ENCODE data around the gene NPHP1.
"Not testable (repeated sequence)": the region's sequence is repeated elsewhere in the genome, so short reads cannot be mapped to it uniquely, and the experiment has no call there.

Gene NPHP1

DNA sequence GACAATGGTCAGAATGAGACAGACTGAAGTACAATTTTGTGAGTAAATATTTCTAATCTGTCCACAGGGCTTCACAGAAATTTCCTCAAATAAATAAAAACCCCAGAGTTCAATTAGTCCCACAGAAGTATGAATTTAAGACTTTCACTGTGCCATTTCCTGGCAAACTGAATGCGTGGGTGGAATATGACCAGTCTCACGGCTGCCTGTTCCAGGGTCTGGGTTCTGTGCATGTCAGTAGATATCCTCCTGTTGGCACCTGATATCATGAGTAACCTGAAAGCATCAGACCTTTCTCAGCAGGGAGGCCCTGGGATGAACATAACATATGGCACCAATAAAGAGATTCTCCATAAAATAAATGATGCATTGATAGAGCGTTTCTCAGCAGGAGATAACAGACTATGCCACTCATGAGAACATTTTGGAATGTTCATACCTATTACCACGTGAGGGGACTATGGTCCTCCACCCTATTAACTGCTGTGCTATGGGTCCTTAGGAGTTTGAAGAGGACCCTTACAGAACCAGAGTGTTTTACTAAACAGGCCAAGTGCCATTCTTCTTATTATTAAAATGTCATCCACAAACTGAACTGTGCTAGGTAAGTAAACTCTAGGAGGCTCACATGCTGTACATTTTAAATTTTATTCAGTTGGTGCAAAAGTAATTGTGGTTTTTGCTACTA is 78.6 kb downstream of the NPHP1 start:
- no peak for DNase-seq

GRCh38 chr2:110124939-110125691 is 79.7 kb downstream of the NPHP1 start:
- DNase-seq: no peak

DNA sequence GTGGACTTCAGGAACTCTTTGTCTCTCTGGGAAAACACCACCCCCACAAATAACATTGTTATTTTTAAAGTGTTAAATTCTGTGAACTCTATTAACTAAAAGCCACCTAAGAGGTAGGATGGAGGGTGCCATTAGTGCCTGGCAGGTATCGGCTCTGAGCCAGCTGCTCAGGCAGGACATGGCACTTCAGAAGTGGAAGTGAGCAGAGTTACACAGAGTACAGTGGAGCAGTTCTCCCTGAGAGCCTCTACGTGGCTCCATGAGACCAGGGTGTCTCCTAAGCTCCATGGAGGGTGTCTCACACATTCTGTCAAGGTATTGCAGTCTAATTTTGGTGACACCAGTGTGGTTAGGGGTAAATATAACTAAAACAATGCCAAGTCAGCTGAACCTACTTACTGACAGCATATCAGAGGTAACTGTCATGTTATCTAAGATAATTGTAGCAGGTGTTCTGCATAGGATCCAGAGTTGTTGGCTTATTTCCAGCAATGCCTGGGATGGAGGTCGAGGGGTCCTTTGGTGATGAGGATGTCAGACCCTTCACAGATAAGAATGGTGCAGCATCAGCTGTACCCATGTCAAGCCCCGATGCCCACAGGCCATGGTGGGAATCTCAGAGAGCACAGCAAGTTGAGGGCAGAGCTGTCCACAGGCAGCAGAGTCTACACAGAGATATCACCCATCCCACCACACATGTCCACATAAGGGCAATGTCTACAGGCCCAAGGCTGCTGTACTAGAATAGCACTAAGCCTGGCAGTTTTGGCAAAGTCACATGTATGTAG is 80.6 kb downstream of the NPHP1 start:
- DNase-seq: no peak

- no peak for DNase-seq
Observed at GRCh38 chr2:110121592-110121991, 83.2 kb downstream of the NPHP1 start.

- DNase-seq: no peak
Observed at GRCh38 chr2:110121052-110121334, 83.8 kb downstream of the NPHP1 start.

- no peak for DNase-seq
Observed at GRCh38 chr2:110120171-110121051, 84.4 kb downstream of the NPHP1 start.

- no peak for DNase-seq
Observed at GRCh38 chr2:110116033-110116710, 88.6 kb downstream of the NPHP1 start.

- DNase-seq: peak; percentile 54
Observed at GRCh38 chr2:110115291-110116032, 89.4 kb downstream of the NPHP1 start, which contains the start of gene MALL. MALL (minus strand) TSS chr2:110115822; CDS start chr2:110115792, 30 bp downstream.

DNA sequence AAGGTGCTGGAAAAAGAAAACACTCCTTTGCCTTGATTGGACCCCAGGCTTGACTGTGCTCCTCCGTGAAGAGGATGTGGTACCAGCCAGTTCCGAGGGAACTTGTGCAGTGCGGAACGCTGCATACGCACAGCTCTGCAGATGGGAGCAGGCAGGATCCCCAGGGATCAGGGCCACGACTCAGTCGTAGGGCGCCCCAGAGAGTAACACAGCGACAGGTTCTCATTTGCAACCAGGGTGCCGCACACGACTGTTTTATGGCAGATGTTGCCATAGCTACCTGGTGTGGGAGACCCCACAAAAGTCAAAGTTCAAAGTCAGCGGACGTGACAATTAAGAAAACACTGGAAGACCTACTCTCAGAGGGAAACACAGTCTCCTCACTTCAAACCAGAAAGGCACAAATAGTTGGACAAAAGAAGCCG is 90.0 kb downstream of the NPHP1 start:
- DNase-seq: no peak

DNA sequence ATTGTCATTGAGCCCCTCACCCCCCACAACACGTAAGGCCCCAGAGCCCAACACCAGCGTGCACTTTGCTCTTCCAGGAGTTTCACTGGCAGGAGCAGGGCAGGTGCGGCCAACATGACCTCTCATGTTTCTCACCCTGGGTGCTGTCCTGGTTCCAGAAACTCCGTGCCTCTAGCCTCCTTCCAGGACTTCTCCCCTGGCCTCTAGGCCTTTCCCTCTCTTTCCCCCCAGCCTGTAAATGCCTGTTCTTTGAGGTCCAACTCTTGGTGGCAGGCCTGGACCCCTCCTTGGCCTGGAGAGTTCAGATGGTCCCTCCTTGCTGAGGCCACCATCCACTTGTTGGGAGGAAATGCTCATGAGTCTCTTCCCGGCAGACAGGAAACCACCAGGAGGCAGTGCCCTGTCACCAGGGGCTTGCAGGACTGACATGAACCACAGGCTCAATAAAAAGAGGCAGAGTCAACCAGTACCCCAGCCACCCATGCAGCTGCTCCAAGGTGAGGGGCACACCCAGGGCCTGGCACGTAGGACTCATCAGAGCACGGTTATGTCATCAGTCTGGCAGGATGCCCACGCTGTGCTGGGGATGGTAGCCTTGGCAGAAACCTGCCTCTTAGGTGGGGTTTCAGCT is 90.7 kb downstream of the NPHP1 start:
- DNase-seq: no peak

DNA sequence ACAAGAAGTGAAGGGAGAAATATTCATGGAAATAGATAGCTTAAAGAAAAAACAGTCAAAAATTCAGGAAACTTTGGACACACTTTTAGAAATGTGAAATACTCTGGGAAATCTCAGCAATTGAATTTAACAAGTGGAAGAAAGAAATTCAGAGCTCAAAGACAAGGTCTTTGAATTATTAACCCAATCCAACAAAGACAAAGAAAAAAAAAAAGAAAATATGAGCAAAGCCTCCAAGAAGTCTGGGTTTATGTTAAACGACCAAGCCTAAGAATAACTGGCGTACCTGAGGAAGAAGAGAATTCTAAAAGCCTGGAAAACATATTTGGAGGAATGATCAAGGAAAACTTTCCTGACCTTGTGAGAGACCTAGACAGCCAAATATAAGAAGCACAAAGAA is 96.5 kb downstream of the NPHP1 start:
- not testable (repeated sequence) for DNase-seq

- DNase-seq: no peak
Observed at GRCh38 chr2:110107092-110108079, 97.4 kb downstream of the NPHP1 start.

DNA sequence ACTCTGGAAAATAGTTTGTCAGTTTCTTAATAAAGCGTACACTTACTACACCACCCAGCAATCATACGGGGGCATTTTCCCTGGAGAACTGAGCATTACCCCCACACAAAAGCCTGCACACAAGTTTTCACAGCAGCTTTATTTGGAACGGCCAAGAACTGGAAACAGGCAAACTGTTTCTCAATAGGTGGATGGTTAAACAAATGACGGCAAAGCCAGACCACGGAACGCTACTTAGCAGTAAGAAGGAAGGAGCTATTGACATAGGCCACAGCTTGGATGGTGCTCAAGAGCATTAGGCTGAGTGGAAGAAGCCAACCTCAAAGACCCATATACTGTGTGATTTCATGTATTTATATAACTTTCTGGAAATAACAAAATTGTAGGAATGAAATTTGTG is 98.2 kb downstream of the NPHP1 start:
- no peak for DNase-seq

DNA sequence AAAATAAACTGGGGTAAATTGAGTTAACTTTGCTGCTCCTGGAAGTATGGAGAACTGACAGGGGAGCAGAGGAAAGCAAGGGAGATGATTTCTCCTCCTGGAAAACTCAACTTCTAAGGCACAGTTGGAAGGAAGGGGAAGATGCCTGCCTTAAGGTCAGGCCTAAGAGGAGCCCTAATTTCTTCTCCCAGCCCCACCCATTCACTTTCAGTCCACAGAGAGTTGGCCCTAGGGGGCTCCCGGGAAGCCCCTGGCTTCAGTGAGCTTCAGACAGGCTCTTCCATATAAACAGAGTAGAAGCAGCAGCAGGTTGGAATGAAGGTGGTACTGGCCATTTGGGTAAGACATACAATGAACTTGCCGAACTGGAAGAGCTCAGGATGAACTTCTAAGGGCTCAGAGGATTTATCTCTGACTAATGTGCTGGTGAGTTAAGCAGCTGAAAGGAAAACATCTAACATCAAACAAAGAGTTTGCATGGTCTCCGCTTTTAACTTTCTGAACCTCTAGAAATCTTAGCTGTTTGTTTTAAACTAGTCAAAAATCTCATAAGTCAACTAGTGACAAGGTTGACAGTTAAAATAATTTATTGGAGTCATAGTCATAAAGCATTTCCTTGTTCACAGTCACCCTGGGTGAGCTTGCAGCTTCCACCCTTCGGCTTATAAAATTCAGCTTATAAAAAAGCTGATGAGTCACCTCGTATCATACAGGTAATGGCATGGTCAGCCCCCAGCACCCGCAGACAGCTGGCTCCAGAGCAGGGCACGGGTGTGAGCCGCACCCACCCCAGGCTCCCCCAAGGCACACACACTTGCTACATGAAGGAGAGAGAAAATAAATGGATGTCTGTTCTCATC is 99.0 kb downstream of the NPHP1 start:
- DNase-seq: no peak

DNA sequence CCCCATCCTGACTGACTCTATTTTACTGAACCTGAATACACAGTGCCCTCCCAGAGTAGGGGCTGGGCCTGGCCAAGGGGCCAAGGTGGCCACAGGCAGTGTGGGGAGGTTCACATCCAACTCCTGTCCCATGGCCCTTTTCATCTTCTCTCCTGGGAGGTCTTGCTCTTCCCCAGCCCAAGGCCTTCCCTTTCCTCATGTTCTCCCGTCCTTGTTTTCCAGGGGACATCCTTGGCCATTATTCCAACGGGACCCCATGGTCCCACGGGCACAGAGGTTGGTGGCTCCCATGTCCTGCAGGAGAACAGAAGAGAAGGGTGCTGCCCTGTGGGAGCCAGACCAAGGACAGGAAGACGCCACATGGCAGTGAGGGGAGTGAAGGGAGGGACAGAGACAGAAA is 99.6 kb downstream of the NPHP1 start:
- DNase-seq: no peak

DNA sequence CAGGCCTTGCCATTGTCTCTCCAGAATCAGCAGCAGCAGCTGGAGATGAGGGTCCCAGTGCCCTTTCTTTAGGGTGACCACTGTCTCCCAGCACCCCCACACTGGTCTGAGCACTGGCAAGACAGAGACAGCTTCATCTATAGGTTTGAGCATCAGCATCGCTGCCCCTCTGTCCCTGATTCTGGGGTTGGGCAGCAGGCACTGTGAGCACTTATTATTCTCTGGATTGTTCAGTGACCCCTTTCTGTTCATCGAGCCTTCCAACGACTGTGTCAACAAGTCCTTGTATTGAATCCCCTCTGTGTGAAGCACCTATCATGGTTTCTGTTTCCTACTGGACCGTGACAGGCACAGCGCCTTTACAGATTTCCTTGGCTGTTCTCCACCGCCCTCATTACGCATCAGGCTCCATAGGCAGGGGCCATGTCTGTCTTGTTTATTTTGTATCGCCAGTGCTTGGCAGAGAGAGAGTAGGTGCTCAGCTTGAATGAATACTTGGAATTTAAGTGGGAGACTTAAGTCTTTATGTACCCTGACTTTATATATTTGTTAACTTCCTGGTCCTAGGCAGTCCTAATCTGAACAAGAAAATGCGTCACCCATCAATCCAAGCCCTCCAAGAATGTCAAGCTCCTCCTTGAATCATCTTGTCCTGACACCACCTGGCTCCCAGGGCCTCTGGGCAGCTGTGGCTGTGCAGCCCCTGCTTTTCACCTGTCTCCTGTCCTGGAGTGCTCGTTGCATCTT is 100.6 kb downstream of the NPHP1 start:
- no peak for DNase-seq

GRCh38 chr2:110103061-110103961 is 101.5 kb downstream of the NPHP1 start:
- DNase-seq: no peak

Measured in NCI-H146 (cell line).